Tibial nerve (tissue), 4 donors: Measurements from ENCODE around the gene LRRC56.

Experiments
- EP300 ChIP-seq, 2 donors: sonication (generic); formaldehyde crosslinking; IDR thresholded peaks; one replicate each; pipeline ENCODE4 v1.6.1; 2017; ENCODE audit warnings: antibody characterized with exemption in 2 of 2, mild to moderate bottlenecking in 1 of 2
- POLR2A ChIP-seq, 2 donors: fragments of 450-650 bp; IDR thresholded peaks; one replicate each; pipeline ENCODE4 v1.6.1; 2017; ENCODE audit warnings: antibody characterized with exemption in 2 of 2, mild to moderate bottlenecking in 2 of 2, moderate library complexity in 2 of 2
- TF ChIP-seq, protein P1 (sequence below), 5 experiments: fragments of 200-600 bp in 3 of 5; fragments of 450-650 bp in 2 of 5; sonication (generic) in 3 of 5; IDR thresholded peaks; one replicate each; pipeline ENCODE4 v1.5.1; 2016 to 2019; ENCODE audit warnings: antibody characterized with exemption in 5 of 5, mild to moderate bottlenecking in 3 of 5, moderate library complexity in 2 of 5

DNA sequence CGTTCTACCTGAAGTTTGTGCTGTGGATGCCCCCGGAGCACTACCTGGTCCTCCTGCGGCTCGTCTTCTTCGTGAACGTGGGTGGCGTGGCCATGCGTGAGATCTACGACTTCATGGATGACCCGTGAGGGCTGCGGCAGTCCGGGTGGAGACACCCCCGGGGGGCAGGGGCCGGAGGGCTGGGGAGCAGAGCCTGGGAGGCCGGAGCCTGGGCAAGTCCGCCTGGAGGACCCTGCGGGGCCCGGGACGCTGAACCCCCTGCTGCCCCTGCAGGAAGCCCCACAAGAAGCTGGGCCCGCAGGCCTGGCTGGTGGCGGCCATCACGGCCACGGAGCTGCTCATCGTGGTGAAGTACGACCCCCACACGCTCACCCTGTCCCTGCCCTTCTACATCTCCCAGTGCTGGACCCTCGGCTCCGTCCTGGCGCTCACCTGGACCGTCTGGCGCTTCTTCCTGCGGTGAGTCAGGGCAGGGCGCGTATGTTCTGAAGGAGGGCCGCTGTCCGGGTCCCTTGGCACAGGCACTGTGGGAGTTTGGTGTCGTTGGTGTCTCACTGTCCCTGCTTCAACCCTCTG, 47.6 kb upstream of the LRRC56 start:
- TF ChIP-seq EP300 (IDR thresholded peaks at IDR 0.05): no peak
- TF ChIP-seq, protein P1, sequence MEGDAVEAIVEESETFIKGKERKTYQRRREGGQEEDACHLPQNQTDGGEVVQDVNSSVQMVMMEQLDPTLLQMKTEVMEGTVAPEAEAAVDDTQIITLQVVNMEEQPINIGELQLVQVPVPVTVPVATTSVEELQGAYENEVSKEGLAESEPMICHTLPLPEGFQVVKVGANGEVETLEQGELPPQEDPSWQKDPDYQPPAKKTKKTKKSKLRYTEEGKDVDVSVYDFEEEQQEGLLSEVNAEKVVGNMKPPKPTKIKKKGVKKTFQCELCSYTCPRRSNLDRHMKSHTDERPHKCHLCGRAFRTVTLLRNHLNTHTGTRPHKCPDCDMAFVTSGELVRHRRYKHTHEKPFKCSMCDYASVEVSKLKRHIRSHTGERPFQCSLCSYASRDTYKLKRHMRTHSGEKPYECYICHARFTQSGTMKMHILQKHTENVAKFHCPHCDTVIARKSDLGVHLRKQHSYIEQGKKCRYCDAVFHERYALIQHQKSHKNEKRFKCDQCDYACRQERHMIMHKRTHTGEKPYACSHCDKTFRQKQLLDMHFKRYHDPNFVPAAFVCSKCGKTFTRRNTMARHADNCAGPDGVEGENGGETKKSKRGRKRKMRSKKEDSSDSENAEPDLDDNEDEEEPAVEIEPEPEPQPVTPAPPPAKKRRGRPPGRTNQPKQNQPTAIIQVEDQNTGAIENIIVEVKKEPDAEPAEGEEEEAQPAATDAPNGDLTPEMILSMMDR (IDR thresholded peaks at IDR 0.05): no peak
- TF ChIP-seq POLR2A (IDR thresholded peaks at IDR 0.05): no peak
